Measurements from ENCODE around the gene AUTS2.

- no peak for TF ChIP-seq POLR2AphosphoS5 (IDR thresholded peaks at IDR 0.05; ENCODE audit: low read depth, low read length)
- TF ChIP-seq POLR2A (IDR thresholded peaks at IDR 0.05; ENCODE audit: low read depth, low read length): no peak
- no peak for TF ChIP-seq TAF1 (IDR thresholded peaks at IDR 0.05; ENCODE audit: borderline replicate concordance, low read depth, low read length)
Measured at GRCh38 chr7:69747144-69747543, 148.9 kb downstream of the AUTS2 start.
